GM18870 (cell line): ENCODE results near the gene NDUFA1.
"Not testable (repeated sequence)": the region's sequence is repeated elsewhere in the genome, so short reads cannot be mapped to it uniquely, and the experiment has no call there.

ENCODE experiments used
- ATAC-seq: cut with Tn5 transposase; IDR thresholded peaks from one replicate; pipeline ENCODE4 v1.9.1; 2021; ENCODE audit warnings: moderate library complexity; ENCODE audit not compliant: unreplicated experiment

Gene NDUFA1

DNA sequence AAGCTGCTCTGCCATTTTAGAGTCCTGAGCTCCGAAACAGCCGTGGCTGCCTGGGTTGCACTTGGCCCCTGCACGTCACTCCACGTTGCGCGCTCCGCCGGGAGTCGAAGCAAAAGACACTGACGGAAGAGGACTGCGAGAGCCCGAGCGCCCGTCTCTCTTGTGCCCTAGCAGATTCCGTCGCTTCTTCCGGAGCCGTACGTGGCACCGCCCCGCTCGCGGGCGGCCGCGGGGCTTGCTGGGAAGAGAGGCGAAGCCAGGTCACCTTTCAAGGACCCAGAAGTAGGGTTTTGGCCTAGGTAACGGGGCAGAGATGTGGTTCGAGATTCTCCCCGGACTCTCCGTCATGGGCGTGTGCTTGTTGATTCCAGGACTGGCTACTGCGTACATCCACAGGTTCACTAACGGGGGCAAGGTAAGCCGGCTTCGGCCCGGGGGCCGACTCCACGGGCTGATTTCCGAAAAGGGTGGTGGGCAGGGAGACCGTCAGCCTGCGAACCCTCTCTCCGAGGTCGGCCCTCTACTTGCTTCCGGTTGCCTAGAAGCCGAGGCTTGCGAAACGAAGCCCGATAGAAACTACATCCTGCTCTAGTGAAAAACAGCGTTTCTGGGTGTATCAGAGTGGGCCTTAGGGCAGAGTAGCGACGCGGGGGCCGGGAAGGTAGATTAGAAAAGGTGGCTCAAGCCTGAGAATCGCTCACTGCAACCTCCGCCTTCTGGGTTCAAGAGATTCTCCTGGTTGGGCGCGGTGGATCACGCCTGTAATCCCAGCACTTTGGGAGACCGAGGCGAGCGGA lies at the start of gene NDUFA1, which contains the start of gene RNF113A:
Gene NDUFA1, plus strand, starts transcription at position 234 of the 797 bp plus-strand sequence. Its CDS starts 80 bp downstream, at position 314.
Gene RNF113A, minus strand, starts transcription at position 135 of the 797 bp plus-strand sequence. Its CDS starts 120 bp downstream, at position 15.
- ATAC-seq, result peak; percentile 82

DNA sequence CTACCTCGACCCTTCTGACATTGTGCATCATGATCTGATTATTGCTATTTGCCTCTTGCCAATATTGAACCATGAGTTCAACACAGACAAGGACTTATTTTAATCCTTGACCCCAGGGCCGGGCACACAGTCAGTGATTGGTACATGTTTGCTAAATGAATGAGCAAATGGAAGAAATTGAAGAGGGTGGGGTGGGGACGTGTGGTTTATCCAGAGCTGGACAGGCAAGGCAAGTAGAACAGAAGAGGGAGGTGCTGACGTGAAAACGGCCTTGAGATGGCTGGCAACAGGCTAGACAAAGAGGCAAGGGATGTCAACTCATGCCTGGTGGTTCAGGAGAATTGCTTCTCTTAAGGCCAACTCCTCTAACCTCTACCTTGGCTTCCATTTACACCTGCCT lies 47.4 kb upstream of the NDUFA1 start:
- not testable (repeated sequence) for ATAC-seq

- no peak for ATAC-seq
These were observed 45.2 kb upstream of the NDUFA1 start for GRCh38 chrX:119826399-119826959.

- no peak for ATAC-seq
These were observed 43.2 kb upstream of the NDUFA1 start for GRCh38 chrX:119828446-119828845.

- no peak for ATAC-seq
These were observed 37.7 kb upstream of the NDUFA1 start for GRCh38 chrX:119833905-119834304.

- ATAC-seq, result peak; percentile 90
These were observed 19.0 kb upstream of the NDUFA1 start, which contains the start of gene UPF3B for GRCh38 chrX:119852382-119853353. Gene UPF3B (minus strand): TSS chrX:119852963. CDS start chrX:119852928, 35 bp downstream.

DNA sequence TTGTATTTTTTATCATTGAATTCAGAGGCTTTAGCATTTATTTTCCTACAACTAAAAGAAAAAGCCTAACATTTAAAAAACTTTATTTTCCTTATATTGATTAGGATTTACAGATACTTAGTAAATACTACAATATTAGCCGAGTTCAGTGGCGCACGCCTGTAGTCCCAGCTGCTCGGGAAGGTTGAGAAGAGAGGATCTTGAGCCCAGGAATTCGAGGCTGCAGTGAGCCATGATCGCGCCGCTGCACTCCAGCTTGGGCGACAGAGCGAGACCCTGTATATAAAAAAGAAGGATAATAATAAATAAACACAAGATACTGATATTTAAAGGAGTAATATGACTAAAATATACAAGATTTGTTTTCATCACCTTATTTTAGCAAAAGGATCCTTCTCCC lies 18.2 kb upstream of the NDUFA1 start:
- ATAC-seq, result no peak

- ATAC-seq, result no peak
These were observed 953 bp upstream of the NDUFA1 start for GRCh38 chrX:119870626-119871131.

- ATAC-seq, result peak; percentile 31
These were observed 410 bp upstream of the NDUFA1 start for GRCh38 chrX:119871245-119871598.

DNA sequence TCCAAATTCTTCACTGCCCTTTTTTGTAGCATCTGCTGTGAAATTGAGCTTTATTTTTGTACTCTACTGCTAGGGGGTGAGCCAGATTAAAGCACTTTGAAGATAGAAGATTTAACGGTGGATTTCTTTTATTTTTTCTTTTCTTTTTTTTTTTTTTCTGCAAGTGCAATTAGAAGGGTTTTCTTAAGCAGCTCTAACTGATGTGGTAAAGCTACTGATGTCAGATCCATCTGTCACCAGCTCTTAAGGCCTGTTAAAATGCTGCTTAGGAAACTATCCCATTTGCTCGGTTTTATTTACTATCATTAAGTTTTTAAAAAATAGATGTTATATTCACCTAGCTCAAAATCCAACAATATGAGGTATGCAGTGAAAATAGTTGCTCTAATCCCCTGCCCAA lies 7.1 kb downstream of the NDUFA1 start:
- no peak for ATAC-seq

GRCh38 chrX:119880076-119880475 lies 8.4 kb downstream of the NDUFA1 start:
- no peak for ATAC-seq

GRCh38 chrX:119880552-119881437 lies 9.2 kb downstream of the NDUFA1 start:
- ATAC-seq, result peak; percentile 78

DNA sequence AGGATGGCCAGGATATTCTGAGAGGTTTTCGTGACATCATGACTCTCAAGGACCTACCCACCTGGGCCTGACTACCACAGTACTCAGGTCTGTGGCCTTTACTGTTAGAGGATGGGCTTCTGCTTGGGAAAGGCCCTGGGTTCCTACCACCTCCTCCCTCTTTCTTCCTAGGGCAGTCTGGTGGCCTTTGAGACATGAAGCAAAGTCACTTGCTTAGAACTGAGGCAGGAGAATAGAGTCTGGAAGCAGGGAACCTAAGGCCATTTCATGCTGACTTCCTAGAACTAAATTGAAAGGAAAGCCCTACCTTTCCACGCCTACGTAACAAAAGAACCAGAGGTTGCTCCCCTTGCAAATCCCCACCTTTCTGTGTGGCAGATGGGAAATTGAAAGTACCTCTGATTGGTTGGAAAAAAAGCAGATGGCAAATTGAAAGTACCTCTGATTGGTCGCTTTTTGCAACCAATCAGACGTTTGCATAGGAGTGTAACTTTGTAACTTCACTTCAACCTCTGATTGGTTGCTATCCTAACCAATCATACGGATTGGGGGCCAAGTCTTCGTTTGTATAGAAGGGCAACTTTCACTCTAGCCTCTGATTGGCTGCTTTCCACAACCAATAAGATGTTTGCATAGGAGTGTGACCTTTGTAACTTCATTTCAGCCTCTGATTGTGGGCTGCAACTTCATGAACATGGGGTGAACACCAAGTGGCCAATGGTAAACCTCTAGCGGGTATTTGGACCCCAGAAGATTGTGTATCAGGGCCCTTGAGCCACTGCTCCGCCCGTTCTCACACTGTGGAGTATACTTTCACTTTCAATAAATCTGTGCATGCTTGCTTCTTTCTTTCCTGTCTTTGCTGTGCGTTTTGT lies 14.2 kb downstream of the NDUFA1 start:
- no peak for ATAC-seq

GRCh38 chrX:119887721-119888425 lies 16.2 kb downstream of the NDUFA1 start:
- peak; percentile 58 for ATAC-seq

GRCh38 chrX:119890626-119891025 lies 19.0 kb downstream of the NDUFA1 start:
- ATAC-seq, result not testable (repeated sequence)

- ATAC-seq, result not testable (repeated sequence)
These were observed 20.5 kb downstream of the NDUFA1 start for GRCh38 chrX:119891961-119892692.

DNA sequence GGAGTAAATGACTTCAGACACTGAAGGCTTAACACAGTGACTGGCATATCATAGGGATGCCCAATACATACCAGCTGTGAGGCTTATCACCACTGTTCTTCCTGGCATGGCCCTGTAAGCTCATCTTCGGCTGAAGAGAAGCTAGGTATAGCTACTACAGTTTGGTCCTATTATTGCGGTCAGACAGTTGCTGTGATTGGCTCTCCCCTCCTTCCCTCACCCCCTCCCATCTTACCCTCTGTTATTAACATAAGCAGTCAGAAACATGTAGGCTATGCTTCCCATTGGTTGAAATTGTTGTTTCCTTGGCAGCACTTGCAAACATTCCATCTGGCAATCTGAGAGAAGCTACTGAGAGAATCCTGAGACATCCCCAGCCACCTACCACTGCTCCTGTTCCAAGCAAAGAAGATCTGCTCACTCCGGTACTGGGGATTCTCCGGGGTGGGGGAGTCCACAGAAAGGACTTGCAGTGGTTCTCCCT lies 24.3 kb downstream of the NDUFA1 start, which contains the start of gene AKAP14:
Gene AKAP14, plus strand, starts transcription at position 51 of the 484 bp plus-strand sequence. CDS start 7,331 bp downstream, outside the sequence.
- no peak for ATAC-seq
